ENCODE data around the gene FBH1.

DNA sequence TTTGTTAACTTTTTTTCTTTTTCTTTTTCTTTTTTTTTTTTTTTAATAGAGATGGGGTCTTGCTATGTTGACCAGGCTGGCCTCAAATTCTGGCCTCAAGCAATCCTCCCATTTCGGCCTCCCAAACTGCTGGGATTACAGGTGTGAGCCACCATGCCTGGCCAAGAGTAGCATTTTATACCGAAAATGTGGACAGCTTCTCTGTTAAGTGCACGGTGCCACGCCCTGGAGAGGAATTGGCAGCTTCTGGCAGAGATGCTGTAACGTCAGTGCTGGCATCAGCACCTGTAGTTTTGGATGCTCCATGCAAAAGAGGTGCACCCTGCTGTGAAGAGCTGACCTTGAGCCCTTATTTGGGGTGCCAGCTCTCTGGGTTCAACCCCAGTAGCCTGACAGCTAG is 69.1 kb downstream of the FBH1 start:
- TF ChIP-seq CTCF (conservative IDR thresholded peaks at IDR 0.05 in 1 of 2, IDR thresholded peaks at IDR 0.05 in 1 of 2; ENCODE audit: extremely low read depth in 1 of 2, insufficient read depth in 1 of 2, low read depth in 1 of 2, low read length in 2 of 2) (no peak), EZH2 (IDR thresholded peaks at IDR 0.05; ENCODE audit: borderline replicate concordance, low read length) (no peak)
